Fibroblast of skin of back (primary cell): Measurements from ENCODE around the gene PAQR5.
"Not testable (repeated sequence)": the region's sequence is repeated elsewhere in the genome, so short reads cannot be mapped to it uniquely, and the experiment has no call there.

Experiments
- DNase-seq: peaks from one replicate; pipeline ENCODE4 v3.0.0-alpha.2; 2013

PAQR5 gene

GRCh38 chr15:69317392-69317841 is 18.7 kb downstream of the PAQR5 start:
- no peak for DNase-seq

DNA sequence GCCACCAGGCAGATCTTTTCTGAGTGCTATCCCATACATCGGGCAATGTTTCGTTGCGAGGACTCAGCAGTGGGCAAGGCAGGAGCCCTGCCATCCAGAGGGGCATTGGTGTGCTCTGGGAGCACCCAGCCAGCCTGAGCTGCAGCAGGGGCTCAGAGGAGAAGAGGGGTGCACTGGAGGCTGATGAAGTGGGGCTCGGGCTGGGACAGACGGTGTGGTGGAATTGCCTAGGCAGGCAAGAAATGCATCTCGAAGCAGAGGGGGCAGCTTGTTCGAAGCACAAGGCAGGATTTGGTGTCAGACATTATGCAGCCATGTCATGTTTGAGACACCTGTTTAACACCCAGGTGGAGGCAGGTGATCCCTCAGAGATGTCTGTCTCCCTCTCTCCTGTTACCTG is 19.3 kb downstream of the PAQR5 start:
- no peak for DNase-seq

GRCh38 chr15:69319384-69320375 is 21.0 kb downstream of the PAQR5 start:
- DNase-seq = no peak

- no peak for DNase-seq
Observed at GRCh38 chr15:69320977-69321554, 22.4 kb downstream of the PAQR5 start.

- DNase-seq = peak; percentile 60
Observed at GRCh38 chr15:69323893-69324430, 25.2 kb downstream of the PAQR5 start.

DNA sequence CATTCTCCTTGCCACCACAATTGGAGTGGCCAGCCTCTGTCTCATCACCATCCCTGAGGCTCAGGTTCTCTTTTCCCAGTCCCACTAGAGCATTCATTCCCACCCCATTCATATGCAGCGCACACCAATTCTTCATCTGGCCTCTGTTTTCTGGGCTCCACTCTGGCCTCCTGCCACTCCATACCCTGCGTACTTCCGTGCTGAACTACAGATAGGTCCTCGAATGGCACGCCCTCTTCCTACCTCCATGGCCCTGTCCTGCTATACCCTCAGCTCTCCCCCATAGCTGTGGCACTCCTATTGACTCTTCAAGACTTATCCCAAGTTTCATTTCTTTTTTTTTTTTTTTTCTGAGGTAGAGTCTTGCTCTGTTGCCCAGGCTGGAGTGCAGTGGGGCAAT is 25.9 kb downstream of the PAQR5 start:
- DNase-seq = no peak

DNA sequence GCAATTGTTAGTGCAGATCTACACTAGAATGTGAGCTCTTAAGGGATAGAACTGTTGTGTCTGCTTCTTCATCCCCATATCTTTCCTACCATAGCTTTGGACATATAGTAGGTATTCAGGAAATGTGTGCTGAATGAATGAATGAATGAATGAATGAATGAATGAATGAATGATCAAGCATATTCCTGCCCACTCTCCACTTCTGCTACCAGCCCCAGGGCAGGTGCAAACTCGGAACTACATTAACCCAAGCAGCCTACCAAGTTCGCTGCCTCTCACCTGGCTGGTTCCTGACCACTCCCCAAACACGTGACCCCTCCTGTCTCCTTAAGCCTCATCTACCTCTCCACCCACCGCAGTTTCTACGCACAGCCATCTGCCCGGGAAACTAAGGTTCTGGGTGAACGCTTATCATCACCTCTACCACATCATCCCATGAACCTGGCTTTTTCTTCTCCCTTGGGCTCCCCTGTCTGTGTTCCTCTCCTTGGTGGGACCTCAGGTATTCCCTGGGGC is 26.8 kb downstream of the PAQR5 start:
- no peak for DNase-seq

- no peak for DNase-seq
Observed at GRCh38 chr15:69328080-69328479, 29.4 kb downstream of the PAQR5 start.

DNA sequence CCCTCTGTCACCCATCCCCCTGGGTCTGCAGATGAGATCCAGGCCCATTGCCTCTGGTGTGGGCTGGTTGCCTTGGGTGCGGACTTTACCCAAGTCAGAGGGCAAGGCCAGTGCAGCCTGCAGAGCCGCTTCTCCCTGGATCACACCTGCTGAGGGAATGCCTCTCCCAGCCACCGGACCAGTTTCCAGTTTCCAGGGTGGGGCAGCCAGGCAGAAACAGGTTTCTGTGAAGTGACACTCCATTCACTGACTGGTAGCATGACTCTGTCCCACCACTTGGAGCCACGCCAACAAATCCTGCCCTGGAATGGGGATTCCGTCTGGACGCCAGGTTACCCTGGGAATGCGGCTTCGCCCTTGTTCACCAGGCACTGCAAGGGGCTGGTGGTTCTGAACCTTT is 30.0 kb downstream of the PAQR5 start:
- DNase-seq = no peak

DNA sequence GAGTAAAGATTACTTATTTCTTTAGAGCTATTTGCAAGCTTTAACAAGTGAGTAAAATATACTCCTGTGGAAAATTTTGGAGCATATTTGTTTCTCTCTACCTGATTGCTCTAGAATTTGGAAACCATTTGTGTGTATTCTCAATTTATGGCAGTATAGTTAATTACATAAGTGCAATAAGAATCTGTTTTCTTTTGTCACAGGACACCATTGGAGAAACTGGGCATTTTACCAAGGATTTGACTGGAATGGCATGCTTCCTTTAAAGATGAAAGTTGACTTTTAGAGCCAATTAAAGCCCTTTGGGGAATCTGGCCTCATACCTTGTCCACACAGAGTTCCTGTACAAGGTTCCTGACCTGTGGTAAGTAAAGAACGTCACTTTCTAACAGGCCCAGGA is 38.4 kb downstream of the PAQR5 start:
- DNase-seq = peak; percentile 69

DNA sequence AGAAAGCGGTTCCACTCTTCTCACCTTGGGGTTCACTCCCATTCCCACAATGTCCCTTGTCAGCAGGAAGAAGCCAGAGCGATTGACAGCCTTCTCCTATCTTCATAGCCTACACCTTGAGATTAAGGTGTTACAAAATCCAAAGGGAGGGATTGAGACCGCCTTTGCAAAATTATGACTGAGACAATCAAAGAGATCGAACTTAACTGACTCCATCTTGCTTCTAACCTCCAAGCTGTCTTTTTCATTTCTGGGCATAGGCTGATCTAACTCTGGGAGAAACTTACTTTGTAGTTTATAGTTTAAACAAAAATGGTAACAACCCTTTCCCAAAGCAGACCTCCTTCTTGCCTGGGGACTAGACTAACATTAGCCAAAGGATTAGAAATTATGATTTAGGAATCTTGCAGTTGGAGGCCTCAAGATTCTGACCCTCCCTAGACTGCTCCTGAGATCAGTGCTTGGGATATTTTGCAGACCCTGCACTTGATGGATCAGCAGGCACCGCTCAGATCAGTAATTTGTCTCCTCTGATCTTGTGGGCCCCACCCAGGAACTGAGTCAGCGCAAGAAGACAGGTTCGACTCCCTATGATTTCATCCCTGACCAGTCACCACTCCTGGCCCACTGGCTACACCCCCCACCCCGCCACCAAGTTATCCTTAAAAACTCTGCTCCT is 40.0 kb downstream of the PAQR5 start:
- DNase-seq = peak; percentile 36

GRCh38 chr15:69339214-69339543 is 40.5 kb downstream of the PAQR5 start:
- not testable (repeated sequence) for DNase-seq

DNA sequence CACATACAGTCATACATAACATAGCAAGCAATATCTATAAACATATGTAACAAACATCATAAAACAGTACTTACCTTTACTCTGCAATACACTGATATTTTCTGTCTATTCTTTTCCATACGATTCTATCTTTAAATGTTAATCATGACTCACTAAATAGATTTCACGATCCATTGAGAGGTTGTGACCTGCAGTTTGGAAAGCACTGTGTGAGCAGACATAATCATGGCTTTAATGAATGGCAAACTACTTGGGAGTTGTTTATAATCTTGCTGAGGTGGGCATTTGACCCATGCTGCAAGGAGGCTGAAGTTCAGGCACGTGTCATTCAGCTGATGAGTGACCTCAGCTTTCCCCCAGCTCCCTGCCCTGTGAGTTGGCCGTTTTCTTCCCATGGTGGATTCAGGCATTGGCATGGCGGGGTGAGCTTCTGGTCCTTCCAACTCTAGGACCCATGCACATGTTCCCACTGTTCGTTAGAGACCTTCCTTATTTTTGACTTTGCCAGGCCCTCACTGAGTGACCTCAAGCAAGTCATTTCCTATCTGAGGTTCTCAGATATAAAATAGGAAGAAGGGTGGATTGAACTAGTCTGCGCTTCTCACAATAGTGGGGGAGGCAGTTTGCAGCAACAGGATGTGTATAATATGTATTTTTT is 41.7 kb downstream of the PAQR5 start:
- DNase-seq = no peak

GRCh38 chr15:69341356-69341755 is 42.6 kb downstream of the PAQR5 start:
- DNase-seq = no peak

GRCh38 chr15:69342460-69343076 is 43.9 kb downstream of the PAQR5 start:
- no peak for DNase-seq

DNA sequence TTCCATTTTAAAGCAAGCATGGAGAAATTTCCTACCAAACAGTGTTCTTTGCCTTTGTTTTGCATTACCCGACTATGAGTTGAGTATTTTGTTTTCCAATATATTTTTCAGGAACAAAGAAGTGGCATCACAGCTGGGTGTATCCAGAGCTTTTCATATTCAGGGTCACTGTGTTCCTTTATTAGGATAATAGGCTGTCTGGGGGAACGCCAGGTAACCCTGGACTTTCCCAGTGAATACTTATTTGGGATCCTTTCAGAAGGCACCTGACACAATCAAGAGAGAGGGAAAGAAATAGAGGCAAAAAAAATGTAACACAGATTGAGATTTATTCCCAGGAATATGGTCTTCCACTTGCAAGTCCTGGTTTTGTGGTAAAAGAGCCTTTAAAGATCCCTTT is 44.4 kb downstream of the PAQR5 start:
- no peak for DNase-seq

DNA sequence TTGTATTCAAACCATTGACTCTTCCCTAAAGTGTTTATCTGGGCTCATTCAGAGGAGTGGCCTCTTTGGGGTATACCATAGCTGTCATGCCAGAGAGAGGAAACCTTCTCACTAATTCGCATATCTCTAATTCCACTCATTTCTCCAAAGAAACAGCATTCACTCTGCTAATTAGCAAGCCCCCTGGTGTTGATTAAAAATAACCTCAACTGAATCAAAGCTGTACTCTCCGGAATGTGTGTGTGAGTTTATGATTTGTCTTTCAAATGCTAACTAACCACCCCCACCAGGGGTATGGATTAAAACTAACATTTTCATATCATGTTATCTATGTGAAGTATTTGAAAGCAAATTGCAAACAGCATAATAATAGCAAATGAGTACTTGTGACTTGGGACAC is 45.5 kb downstream of the PAQR5 start:
- DNase-seq = no peak

GRCh38 chr15:69346112-69346511 is 47.4 kb downstream of the PAQR5 start:
- peak; percentile 80 for DNase-seq

GRCh38 chr15:69351333-69351732 is 52.6 kb downstream of the PAQR5 start:
- no peak for DNase-seq

DNA sequence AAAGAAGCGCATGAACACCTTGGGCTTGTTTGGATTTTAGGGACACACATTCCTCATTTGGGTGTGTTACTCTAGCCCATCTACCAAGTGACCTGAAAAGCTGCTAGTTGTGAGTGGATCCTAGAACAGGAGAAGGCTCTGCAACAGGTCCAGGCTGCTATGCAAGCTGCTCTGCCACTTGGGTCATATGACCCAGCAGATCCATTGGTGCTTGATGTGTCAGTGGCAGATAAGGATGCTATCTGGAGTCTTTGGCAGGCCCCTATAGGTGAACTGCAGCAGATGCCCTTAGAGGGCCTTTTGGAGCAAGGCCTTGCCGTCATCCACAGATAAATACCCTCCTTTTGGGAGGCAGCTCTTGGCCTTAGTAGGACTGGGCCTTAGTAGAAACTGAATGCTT is 53.2 kb downstream of the PAQR5 start:
- no peak for DNase-seq

- DNase-seq = peak; percentile 42
Observed at GRCh38 chr15:69357773-69358771, 59.4 kb downstream of the PAQR5 start.
